ENCODE measurements around the gene PSPC1.
"Not testable (repeated sequence)": the region's sequence is repeated elsewhere in the genome, so short reads cannot be mapped to it uniquely, and the experiment has no call there.

The PSPC1 gene

DNA sequence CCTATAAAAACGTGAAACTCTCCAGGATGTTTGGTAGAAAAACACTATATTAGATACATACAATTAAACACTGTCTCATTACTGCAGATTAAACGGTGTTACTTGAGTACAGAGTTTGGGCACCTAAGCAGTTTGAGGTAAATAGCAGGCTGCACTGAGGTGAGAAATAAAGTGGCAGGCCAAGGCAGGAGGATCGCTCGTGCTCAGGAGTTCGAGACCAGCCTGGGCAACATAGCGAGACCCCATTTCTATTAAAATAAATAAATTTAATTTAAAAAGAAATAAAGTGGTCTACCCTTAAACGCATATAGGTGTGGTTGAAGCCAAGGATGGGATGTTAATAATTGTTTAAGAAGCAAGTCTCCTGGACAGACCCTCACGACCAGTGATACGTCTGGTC, 1.2 kb downstream of the PSPC1 start:
- no peak for TF ChIP-seq GATA1 (IDR thresholded peaks at IDR 0.05; ENCODE audit: low read depth, low read length)
- TF ChIP-seq POLR2A (IDR thresholded peaks at IDR 0.05; ENCODE audit: low read length): no peak
- DNase-seq: peak; percentile 53 to 65

DNA sequence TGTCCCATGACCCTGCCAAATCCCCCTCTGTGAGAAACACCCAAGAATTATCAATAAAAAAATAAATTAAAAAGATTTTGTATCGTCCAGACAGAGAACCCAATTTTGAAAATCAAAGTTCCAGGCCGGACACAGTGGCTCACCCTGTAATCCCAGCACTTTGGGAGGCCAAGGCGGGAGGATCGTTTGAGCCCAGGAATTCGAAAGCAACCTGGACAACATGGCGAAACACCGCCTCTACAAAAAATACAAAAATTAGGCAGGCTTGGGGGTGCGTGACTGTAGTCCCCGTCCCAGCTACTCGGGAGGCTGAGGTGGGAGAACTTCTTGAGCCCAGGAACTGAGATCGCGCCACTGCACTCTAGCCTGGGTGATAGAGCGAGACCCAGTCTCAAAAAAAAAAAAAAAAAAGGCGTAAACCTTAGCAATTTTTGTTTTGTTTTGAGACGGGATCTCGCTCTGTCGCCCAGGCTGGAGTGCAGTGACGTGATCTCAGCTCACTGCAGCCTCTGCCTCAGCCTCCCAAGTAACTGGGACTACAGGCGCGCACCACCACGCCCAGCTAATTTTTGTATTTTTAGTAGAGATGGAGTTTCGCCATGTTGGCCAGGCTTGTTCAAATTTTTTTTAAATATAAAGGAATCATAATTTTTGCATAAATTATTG, 1.9 kb downstream of the PSPC1 start:
- DNase-seq: peak; percentile 28 to 44

DNA sequence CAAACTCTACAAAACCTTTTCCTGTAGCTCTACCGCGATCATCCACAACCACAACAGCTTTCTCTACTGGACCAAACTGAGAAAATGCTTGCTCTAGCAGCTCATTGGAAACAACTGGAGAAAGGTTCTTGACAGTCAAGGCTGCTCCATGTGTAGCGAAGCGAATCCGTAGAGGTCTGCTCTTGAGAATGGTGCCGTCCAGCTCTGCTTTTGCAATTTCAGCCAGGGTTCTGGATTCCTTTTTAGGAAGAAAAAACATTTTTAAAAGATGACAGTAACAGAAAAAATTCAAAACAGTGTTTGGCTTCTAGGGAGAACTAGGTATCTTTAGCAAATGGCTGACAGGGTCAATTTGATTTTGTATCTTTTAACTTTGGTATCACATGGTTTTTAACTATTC, 10.4 kb downstream of the PSPC1 start:
- DNase-seq: no peak
- TF ChIP-seq GATA1 (IDR thresholded peaks at IDR 0.05; ENCODE audit: low read depth, low read length): no peak
- no peak for TF ChIP-seq POLR2A (IDR thresholded peaks at IDR 0.05; ENCODE audit: low read length)

DNA sequence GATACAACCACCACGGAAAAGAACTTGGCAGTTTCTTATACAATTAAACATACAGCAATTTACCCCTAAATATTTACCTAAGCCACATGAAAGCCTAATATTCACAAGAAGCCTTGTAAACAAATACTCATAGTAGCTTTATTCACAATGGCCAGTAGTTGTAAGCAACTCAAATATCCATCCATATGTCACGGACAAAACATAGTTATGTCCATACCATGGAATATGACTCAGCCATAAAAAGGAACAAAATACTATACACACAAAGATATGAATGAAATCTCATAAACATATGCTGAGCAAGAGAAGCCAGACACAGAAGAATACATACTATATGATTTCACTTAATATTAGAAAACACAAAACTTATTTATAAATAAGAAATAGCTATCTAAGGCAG, 12.9 kb downstream of the PSPC1 start:
- no peak for DNase-seq
- TF ChIP-seq POLR2A (IDR thresholded peaks at IDR 0.05; ENCODE audit: low read length) (no peak), GATA1 (IDR thresholded peaks at IDR 0.05; ENCODE audit: low read depth, low read length) (no peak)

DNA sequence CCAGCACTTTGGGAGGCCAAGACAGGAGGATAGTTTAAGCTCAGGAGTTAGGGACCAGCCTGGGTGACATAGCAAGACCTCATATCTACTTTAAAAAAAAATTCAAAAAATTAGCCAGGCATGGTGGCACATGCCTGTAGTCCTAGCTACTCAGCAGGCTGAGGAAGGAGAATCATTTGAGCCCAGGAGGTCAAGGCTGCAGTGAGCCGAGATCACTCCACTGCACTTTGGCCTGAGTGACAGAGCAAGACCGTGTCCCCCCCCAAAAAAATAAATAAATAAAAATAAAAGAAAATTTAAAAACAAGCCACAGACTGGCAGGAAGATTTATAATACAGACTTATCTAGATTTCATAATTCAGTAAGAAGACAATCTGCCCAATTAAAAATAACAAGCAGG, 14.8 kb downstream of the PSPC1 start:
- peak in 1 of 2 experiments; percentile 9 for DNase-seq
- TF ChIP-seq POLR2A (IDR thresholded peaks at IDR 0.05; ENCODE audit: low read length) (no peak), GATA1 (IDR thresholded peaks at IDR 0.05; ENCODE audit: low read depth, low read length) (no peak)

DNA sequence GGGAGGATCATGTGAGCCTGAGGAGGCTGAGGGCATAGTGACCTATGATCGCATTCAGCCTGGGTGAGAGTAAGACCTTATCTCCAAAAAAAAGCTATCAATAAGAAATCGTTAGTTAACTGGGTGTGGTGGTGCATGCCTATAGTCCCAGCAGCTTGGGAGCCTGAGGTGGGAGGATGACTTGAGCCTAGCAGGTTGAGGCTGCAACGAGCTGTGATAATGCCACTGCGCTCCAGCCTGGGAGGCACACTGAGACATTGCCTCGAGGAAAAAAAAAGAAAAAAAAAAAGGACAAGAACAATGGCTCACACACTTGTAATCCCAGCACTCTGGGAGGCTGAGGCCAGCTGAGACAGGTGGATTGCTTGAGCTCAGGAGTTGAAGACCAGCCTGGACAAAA, 16.2 kb downstream of the PSPC1 start:
- peak; percentile 15 to 52 for DNase-seq
- no peak for TF ChIP-seq GATA1 (IDR thresholded peaks at IDR 0.05; ENCODE audit: low read depth, low read length)
- TF ChIP-seq POLR2A (IDR thresholded peaks at IDR 0.05; ENCODE audit: low read length): no peak

DNA sequence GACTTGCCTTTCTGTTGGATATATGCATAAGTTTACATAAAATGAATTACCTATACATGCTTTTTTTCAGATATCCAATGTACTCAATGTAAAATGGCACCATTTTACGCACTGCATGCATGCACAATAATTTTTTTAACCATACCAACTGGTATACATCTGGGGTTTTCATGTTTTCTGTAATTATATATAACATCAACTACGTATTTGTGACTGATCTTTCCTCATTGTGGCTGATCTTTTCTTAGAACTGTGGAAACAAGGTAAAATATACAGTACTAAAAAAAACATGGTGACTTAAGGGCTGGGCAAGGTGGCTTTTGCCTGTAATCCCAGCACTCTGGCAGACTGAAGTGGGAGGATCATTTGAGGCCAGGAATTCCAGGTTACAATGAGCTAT, 18.5 kb downstream of the PSPC1 start:
- TF ChIP-seq POLR2A (IDR thresholded peaks at IDR 0.05; ENCODE audit: low read length): no peak
- no peak for DNase-seq

DNA sequence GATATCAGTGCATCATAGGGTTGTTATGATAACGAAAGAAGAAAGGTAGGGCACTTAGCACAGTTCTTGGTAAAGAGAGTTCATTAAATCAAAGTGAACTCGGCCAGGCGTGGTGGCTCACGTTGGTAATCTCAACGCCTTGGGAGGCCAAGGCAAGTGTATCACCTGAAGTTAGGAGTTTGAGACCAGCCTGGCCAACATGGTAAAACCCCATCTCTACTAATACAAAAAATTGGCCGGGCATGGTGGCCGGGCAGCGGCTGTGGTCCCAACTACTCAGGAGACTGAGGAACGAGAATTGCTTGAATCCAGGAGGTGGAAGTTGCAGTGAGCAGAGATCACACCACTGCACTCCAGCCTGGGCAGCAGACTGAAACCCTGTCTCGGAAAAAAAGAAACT, 19.1 kb downstream of the PSPC1 start:
- TF ChIP-seq POLR2A (IDR thresholded peaks at IDR 0.05; ENCODE audit: low read length) (no peak), GATA1 (IDR thresholded peaks at IDR 0.05; ENCODE audit: low read depth, low read length) (no peak)
- no peak for DNase-seq

DNA sequence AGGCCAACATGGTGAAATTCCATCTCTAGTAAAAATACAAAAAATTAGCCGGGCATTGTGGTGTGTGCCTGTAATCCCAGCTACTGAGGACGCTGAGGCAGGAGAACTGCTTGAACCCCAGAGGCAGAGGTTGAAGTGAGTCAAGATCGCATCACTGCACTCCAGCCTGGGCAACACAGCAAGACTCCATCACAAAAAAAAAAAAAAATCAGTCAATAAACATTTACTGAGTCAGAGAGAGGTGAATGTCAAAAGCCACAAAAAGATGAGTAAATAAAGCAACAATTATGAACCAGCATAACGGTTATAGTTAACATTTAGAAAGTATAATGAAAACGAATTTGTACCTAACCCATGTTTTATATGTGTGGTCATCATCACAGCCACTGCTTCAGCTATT, 23.1 kb downstream of the PSPC1 start:
- DNase-seq: no peak
- TF ChIP-seq POLR2A (IDR thresholded peaks at IDR 0.05; ENCODE audit: low read length) (no peak), GATA1 (IDR thresholded peaks at IDR 0.05; ENCODE audit: low read depth, low read length) (no peak)

DNA sequence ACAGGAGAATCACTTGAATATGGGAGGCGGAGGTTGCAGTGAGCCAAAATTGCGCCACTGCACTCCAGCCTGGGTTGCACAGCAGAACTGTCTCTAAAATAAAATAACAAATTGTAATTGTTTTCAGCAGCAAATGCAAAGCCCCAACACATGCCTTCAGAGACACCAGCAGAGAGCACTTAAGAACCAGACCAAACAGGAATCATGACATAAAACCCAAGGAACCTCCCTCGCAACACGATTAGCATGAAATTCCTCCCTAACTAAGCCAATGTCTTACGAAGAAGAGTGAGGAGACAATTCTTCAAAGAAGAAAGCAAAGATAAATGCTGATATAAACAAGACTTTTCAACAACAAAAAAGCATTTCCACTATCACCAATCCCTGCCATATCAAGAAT, 40.1 kb downstream of the PSPC1 start:
- no peak for DNase-seq
- TF ChIP-seq POLR2A (IDR thresholded peaks at IDR 0.05; ENCODE audit: low read length) (no peak), GATA1 (IDR thresholded peaks at IDR 0.05; ENCODE audit: low read depth, low read length) (no peak)

DNA sequence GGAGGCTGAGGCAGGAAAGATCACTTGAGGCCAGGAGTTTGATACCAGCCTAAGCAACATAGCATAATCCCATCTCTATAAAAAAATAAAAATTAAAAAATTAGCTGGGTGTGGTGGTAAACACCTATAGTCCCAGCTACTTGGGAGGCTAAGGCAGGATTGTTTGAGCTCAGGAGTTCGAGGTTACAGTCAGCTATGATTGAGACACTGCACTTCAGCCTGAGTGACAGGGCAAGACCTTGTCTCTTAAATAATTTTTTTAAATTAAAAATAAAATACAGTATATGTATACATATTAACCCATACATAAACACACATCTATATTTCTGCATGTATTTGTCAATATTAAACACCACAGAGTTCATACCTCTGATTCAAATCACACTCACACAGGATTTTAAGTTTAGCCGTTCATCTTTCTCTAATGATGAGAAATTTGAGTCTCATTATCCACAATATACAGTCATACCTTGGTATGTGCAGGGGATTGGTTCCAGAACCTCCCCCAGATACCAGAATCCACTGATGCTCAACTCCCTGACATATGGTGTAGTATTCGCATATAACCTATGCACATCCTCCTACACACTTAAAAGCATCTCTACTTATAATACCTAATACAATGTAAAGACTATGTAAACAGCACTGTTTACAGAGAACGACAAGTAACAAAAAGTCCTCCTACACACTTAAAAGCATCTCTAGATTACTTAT, 44.7 kb downstream of the PSPC1 start:
- TF ChIP-seq GATA1 (IDR thresholded peaks at IDR 0.05; ENCODE audit: low read depth, low read length) (no peak), POLR2A (IDR thresholded peaks at IDR 0.05; ENCODE audit: low read length) (no peak)
- DNase-seq: no peak

DNA sequence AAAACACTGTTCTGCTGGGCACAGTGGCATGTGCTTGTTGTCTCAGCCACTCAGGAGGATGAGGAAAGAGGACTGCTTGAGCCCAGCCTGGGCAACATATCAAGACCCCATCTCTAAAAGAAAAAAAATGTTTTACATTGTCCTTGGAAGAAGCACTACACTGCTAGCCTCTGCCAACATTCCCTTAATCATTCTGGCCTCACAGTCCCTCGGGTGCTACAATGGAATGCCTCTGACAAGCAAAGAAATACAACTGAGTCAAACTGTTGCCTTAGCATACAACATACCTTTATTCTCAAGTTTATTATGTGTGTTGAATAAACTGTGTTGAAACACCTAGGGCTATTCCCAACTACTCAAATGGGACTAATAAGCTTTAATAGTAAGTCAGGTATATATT, 56.1 kb downstream of the PSPC1 start:
- TF ChIP-seq POLR2A (IDR thresholded peaks at IDR 0.05; ENCODE audit: low read length) (no peak), GATA1 (IDR thresholded peaks at IDR 0.05; ENCODE audit: low read depth, low read length) (no peak)
- DNase-seq: no peak

DNA sequence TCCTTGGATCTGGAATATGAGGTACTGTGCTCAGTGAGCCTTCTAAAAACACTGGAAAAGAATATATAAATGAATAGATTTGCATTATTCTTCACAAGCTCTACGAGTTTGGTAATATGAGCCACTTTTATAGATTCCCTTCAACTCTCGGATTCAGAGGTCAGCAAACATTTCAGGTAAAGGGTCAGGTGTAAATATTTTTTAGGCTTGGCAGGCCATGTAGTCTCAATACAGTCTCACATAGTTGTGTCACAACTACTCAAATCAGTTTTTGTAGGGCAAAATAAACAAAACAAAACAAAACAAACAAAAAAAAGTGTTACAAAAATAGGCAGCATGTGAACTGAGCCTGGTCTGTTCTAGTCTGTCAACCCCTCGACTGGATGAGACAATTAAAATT, 57.4 kb downstream of the PSPC1 start:
- TF ChIP-seq POLR2A (IDR thresholded peaks at IDR 0.05; ENCODE audit: low read length) (no peak), GATA1 (IDR thresholded peaks at IDR 0.05; ENCODE audit: low read depth, low read length) (no peak)
- no peak for DNase-seq

DNA sequence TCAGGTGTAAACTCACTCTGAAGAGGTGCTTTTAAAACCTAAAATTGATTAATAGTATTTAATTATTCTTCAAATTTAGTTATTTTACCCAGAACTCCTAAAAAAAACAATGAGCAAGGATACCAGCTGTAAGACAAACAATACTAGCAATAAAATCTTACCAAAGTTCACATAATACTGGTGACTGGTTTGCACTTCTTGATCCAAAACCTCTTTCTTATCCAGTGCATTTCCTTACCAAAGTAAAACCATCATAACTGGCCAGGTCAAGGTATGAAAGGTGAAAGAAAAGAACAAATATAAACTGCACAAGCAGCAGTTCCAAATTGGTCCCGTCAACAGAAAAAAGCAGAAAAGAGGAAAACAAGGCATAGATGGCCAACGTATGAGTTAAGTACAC, 62.7 kb downstream of the PSPC1 start:
- TF ChIP-seq POLR2A (IDR thresholded peaks at IDR 0.05; ENCODE audit: low read length) (no peak), GATA1 (IDR thresholded peaks at IDR 0.05; ENCODE audit: low read depth, low read length) (no peak)
- no peak for DNase-seq

DNA sequence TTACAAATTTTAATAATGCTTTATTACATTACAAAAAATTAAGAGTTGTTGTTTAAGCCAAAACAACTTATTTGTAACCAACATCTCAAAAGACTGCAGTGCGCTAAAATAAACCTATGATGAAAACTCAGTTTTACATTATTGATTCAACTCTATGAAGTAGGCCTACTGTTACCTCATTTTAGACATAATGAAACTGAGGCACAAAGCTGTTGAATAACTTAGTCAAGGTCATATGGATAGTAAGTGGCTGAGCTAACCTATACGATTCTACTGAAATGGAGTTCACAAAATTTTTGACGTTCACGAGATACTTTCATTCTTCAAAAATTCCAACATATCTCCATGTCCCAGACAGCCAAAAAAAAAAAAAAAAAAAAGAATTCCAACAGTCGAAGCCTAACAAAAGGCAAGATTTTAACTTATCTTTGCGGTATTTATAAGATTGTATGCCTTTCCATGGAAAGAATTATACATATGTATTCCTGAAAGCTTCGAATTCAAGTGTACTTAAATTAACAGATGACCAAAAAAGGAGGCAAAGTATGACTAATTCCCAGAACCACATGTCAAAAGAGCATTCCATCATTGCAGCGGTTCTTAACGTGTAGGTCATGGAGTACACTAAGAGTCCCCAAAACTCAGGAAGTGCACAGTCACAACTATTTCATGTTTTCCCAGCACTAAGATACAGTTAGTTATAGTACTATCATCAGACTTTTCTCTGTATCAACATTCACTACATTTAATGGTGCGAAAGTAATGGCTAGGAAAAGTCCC, 69.4 kb downstream of the PSPC1 start:
- DNase-seq: peak in 1 of 2 experiments; percentile 16
- TF ChIP-seq GATA1 (IDR thresholded peaks at IDR 0.05; ENCODE audit: low read depth, low read length) (no peak), POLR2A (IDR thresholded peaks at IDR 0.05; ENCODE audit: low read length) (no peak)

DNA sequence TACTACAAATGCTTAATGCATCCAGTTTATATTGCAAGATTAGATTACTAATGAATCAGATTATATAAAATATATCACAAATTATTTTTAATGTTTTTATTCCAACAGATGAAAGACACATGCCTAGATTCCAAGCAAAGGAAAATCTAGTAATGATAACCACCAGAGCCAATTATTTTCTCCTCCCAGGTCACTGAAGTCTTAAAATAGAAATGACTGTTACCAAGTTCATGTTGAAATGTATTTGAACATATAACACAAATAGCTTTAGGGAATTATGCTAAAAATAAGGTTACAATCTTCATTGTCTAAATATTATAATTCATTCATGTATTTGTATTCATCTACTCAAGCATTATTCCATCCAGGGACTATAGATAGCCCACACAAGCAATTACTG, 73.0 kb downstream of the PSPC1 start:
- DNase-seq: not testable (repeated sequence)

DNA sequence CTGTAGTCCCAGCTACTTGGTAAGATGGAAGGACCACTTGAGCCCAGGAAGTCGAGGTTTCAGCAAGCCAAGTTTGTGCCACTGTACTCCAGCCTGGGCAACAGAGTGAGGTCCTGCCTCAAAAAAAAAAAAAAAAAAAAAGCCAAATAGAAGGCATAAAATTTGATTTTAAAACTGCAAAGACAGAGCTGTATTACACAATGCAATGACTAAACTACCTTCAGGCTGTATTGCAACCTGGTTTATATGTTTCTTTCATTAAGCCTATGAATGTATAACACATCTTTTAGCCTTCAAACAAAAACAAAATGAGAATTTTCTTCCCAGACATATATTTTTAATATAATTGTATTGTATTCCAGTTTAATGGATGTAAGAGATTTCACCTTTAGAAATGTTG, 73.7 kb downstream of the PSPC1 start:
- DNase-seq: not testable (repeated sequence)

DNA sequence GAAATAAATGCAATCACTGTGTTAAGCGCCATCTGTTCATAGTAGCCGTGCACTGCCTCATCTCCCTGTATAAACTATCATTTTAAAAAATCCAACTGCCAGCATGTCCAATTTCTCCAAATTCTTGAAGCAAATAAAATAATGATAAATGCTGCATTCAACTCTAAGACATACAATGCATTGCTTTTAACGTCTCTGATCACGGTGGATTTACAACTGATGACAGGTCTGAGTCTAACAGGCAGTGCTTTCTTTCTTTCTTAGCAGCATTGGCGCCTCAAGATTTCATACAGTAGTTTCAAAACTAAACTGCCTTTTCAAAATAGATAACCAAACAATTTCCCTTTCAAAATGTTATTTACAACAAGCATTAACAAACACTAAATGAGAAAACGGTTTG, 78.5 kb downstream of the PSPC1 start:
- not testable (repeated sequence) for DNase-seq

DNA sequence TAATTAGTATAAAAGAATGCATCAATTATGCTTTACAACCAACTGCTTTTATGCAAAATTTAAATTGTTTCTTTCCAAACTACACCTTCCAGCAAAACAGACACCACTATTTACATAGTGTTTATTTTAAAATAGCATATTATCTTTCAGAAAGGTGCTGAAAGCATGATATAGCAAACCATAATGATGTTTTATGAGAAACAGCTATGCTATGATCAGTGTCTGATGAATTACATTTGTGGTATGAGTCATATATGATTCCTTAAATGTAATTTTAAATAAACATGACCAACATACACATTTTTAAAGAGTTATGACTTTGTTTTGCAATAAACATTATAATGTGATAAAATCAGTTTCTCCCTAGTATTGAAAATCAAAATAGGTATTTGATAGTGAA, 81.1 kb downstream of the PSPC1 start:
- not testable (repeated sequence) for DNase-seq

DNA sequence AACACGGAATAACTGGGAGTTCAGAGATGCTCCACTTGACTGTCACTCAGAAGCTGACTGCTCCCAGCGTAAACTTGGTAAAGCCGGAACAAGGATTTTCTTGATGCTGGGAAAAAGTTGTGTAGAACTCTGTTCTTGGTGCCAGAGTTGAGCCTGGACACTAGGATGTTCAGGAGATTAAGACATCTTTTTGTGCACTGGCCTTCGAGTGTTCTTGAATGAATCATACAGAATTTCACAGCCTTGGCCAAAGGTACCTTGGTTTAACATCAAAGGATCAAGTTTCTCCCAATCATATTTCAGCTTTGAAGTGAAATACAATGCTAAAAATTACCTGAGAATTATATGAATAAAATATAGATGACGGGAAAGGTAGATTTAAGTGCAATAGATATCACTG, 81.8 kb downstream of the PSPC1 start:
- DNase-seq: not testable (repeated sequence)
